ENCODE data around the gene EIF4B.
"Not testable (repeated sequence)": the region's sequence is repeated elsewhere in the genome, so short reads cannot be mapped to it uniquely, and the experiment has no call there.

The EIF4B gene

GRCh38 chr12:53005215-53005985 lies 856 bp upstream of the EIF4B start:
- Histone ChIP-seq H3K9ac (ENCODE audit: low read length) (peak overlapping the region; percentile 90), H3K4me1 (ENCODE audit: control insufficient read depth, low read depth, low read length) (peaks cover 33% of the 10 kb centered on the region), H3K36me3 (ENCODE audit: control insufficient read depth, low read depth, low read length) (peaks cover 29% of the 10 kb centered on the region), H3K4me3 (ENCODE audit: low read length) (peak overlapping the region; percentile 100), H3K9me3 (ENCODE audit: control insufficient read depth, low read depth, low read length) (no peaks in the 10 kb centered on the region), H3K27ac (ENCODE audit: low read length) (peak overlapping the region; percentile 87), H3K27me3 (ENCODE audit: control insufficient read depth, insufficient read depth, low read length) (no peaks in the 10 kb centered on the region)

GRCh38 chr12:53006810-53007309 lies 604 bp downstream of the EIF4B start:
- H3K4me1 ChIP-seq (ENCODE audit: control insufficient read depth, low read depth, low read length) = peaks cover 33% of the 10 kb centered on the region

GRCh38 chr12:53007343-53007742 lies 1.1 kb downstream of the EIF4B start:
- Histone ChIP-seq H3K9me3 (ENCODE audit: control insufficient read depth, low read depth, low read length) (no peaks in the 10 kb centered on the region), H3K4me1 (ENCODE audit: control insufficient read depth, low read depth, low read length) (peaks cover 33% of the 10 kb centered on the region), H3K27ac (ENCODE audit: low read length) (peak overlapping the region; percentile 100), H3K36me3 (ENCODE audit: control insufficient read depth, low read depth, low read length) (peaks cover 44% of the 10 kb centered on the region), H3K9ac (ENCODE audit: low read length) (peak overlapping the region; percentile 100), H3K27me3 (ENCODE audit: control insufficient read depth, insufficient read depth, low read length) (no peaks in the 10 kb centered on the region), H3K4me3 (ENCODE audit: low read length) (peak overlapping the region; percentile 100)

More at GRCh38 chr12:53006810-53007309, 604 bp downstream of the EIF4B start:
- peaks cover 43% of the 10 kb centered on the region for H3K36me3 ChIP-seq (ENCODE audit: control insufficient read depth, low read depth, low read length)
- H3K9ac ChIP-seq (ENCODE audit: low read length) = peak overlapping the region; percentile 100
- peak overlapping the region; percentile 100 for H3K4me3 ChIP-seq (ENCODE audit: low read length)
- no peaks in the 10 kb centered on the region for H3K27me3 ChIP-seq (ENCODE audit: control insufficient read depth, insufficient read depth, low read length)
- H3K9me3 ChIP-seq (ENCODE audit: control insufficient read depth, low read depth, low read length) = no peaks in the 10 kb centered on the region
- H3K27ac ChIP-seq (ENCODE audit: low read length) = peak overlapping the region; percentile 100

DNA sequence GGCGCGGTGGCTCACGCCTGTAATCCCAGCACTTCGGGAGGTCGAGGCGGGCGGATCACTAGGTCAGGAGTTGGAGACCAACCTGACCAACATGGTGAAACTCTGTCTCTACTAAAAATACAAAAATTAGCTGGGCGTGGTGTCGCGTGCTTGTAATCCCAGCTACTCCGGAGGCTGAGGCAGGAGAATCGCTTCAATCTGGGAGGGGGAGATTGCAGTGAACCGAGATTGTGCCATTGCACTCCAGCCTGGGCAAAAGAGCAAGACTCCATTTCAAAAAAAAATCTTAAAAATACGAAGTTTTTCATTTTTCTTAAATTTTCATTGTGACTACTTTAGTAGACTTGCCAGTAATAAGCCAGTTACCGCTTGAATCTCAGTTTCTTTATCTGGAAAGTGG lies 2.5 kb downstream of the EIF4B start:
- H3K27ac ChIP-seq (ENCODE audit: low read length); H3K9me3 ChIP-seq (ENCODE audit: control insufficient read depth, low read depth, low read length); H3K27me3 ChIP-seq (ENCODE audit: control insufficient read depth, insufficient read depth, low read length): not testable (repeated sequence)
- peak overlapping the region; percentile 100 for H3K9ac ChIP-seq (ENCODE audit: low read length)
- peaks cover 51% of the 10 kb centered on the region for H3K36me3 ChIP-seq (ENCODE audit: control insufficient read depth, low read depth, low read length)
- H3K4me1 ChIP-seq (ENCODE audit: control insufficient read depth, low read depth, low read length) = peaks cover 33% of the 10 kb centered on the region
- peak overlapping the region; percentile 100 for H3K4me3 ChIP-seq (ENCODE audit: low read length)

GRCh38 chr12:53010955-53011354 lies 4.7 kb downstream of the EIF4B start:
- no peak overlapping the region for H3K4me3 ChIP-seq (ENCODE audit: low read length)

GRCh38 chr12:53011889-53012288 lies 5.6 kb downstream of the EIF4B start:
- no peak overlapping the region for H3K9ac ChIP-seq (ENCODE audit: low read length)
- H3K4me1 ChIP-seq (ENCODE audit: control insufficient read depth, low read depth, low read length) = peaks cover 21% of the 10 kb centered on the region
- no peaks in the 10 kb centered on the region for H3K27me3 ChIP-seq (ENCODE audit: control insufficient read depth, insufficient read depth, low read length)
- no peak overlapping the region for H3K4me3 ChIP-seq (ENCODE audit: low read length)
- peaks cover 75% of the 10 kb centered on the region for H3K36me3 ChIP-seq (ENCODE audit: control insufficient read depth, low read depth, low read length)
- H3K27ac ChIP-seq (ENCODE audit: low read length) = no peak overlapping the region
- no peaks in the 10 kb centered on the region for H3K9me3 ChIP-seq (ENCODE audit: control insufficient read depth, low read depth, low read length)

More at GRCh38 chr12:53010955-53011354, 4.7 kb downstream of the EIF4B start:
- H3K4me1 ChIP-seq (ENCODE audit: control insufficient read depth, low read depth, low read length) = peaks cover 21% of the 10 kb centered on the region
- H3K27ac ChIP-seq (ENCODE audit: low read length) = peak overlapping the region; percentile 6
- no peaks in the 10 kb centered on the region for H3K27me3 ChIP-seq (ENCODE audit: control insufficient read depth, insufficient read depth, low read length)
- H3K36me3 ChIP-seq (ENCODE audit: control insufficient read depth, low read depth, low read length) = peaks cover 65% of the 10 kb centered on the region
- H3K9ac ChIP-seq (ENCODE audit: low read length) = no peak overlapping the region
- H3K9me3 ChIP-seq (ENCODE audit: control insufficient read depth, low read depth, low read length) = no peaks in the 10 kb centered on the region

GRCh38 chr12:53012928-53013327 lies 6.7 kb downstream of the EIF4B start:
- H3K4me1 ChIP-seq (ENCODE audit: control insufficient read depth, low read depth, low read length) = peaks cover 16% of the 10 kb centered on the region
- no peaks in the 10 kb centered on the region for H3K27me3 ChIP-seq (ENCODE audit: control insufficient read depth, insufficient read depth, low read length)
- no peaks in the 10 kb centered on the region for H3K9me3 ChIP-seq (ENCODE audit: control insufficient read depth, low read depth, low read length)
- H3K4me3 ChIP-seq (ENCODE audit: low read length) = no peak overlapping the region
- H3K9ac ChIP-seq (ENCODE audit: low read length) = no peak overlapping the region
- no peak overlapping the region for H3K27ac ChIP-seq (ENCODE audit: low read length)
- peaks cover 79% of the 10 kb centered on the region for H3K36me3 ChIP-seq (ENCODE audit: control insufficient read depth, low read depth, low read length)

- Histone ChIP-seq H3K36me3 (ENCODE audit: control insufficient read depth, low read depth, low read length) (peaks cover 79% of the 10 kb centered on the region), H3K27ac (ENCODE audit: low read length) (no peak overlapping the region), H3K27me3 (ENCODE audit: control insufficient read depth, insufficient read depth, low read length) (no peaks in the 10 kb centered on the region), H3K4me3 (ENCODE audit: low read length) (no peak overlapping the region), H3K9me3 (ENCODE audit: control insufficient read depth, low read depth, low read length) (no peaks in the 10 kb centered on the region), H3K4me1 (ENCODE audit: control insufficient read depth, low read depth, low read length) (peaks cover 5% of the 10 kb centered on the region), H3K9ac (ENCODE audit: low read length) (no peak overlapping the region)
Observed at GRCh38 chr12:53014709-53015108, 8.5 kb downstream of the EIF4B start.

DNA sequence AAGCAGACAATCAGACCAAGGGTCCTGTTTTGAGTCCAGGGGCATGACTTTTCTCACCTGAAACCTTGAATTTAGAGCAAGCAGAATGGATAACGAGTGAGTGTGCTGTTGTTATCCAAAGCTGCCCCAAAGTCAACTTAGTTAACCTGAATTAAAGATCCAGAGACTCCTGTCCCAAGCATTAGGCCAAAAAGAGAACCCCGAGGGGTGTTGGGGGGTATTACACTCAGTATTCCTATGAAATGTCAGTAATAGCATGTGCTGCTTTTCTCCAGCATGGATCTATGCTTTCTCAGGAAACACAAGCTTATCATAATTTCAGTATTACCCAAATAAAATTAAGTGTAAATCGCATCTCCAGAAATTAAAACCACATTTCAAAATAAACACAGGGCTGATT lies 19.0 kb downstream of the EIF4B start:
- Histone ChIP-seq H3K27me3 (ENCODE audit: control insufficient read depth, insufficient read depth, low read length) (no peaks in the 10 kb centered on the region), H3K4me1 (ENCODE audit: control insufficient read depth, low read depth, low read length) (no peaks in the 10 kb centered on the region), H3K4me3 (ENCODE audit: low read length) (no peak overlapping the region), H3K9me3 (ENCODE audit: control insufficient read depth, low read depth, low read length) (no peaks in the 10 kb centered on the region), H3K9ac (ENCODE audit: low read length) (no peak overlapping the region), H3K36me3 (ENCODE audit: control insufficient read depth, low read depth, low read length) (peaks cover 87% of the 10 kb centered on the region), H3K27ac (ENCODE audit: low read length) (no peak overlapping the region)

GRCh38 chr12:53027014-53027413 lies 20.8 kb downstream of the EIF4B start:
- H3K4me1 ChIP-seq (ENCODE audit: control insufficient read depth, low read depth, low read length); H3K27me3 ChIP-seq (ENCODE audit: control insufficient read depth, insufficient read depth, low read length); H3K27ac ChIP-seq (ENCODE audit: low read length); H3K9ac ChIP-seq (ENCODE audit: low read length); H3K9me3 ChIP-seq (ENCODE audit: control insufficient read depth, low read depth, low read length); H3K4me3 ChIP-seq (ENCODE audit: low read length): not testable (repeated sequence)
- peaks cover 86% of the 10 kb centered on the region for H3K36me3 ChIP-seq (ENCODE audit: control insufficient read depth, low read depth, low read length)

DNA sequence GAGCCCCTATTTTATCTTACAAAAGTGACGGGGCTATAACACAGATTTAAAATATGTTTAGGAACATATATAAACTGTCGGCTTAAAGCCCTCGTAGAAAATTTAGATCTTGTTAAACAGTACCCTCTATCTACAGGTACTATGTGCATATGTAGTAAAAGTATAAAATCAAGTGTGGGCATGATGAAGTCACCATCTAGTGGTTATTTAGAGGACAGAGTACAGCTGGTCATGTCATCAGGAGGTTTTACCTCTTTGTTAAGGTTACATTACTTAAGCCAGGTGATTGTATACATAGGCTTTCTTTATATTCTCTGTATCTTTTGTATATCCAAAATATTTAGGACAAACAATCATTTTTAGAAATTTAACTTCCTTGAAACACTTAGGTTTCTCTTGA lies 25.4 kb downstream of the EIF4B start:
- Histone ChIP-seq H3K27ac (ENCODE audit: low read length) (no peak overlapping the region), H3K27me3 (ENCODE audit: control insufficient read depth, insufficient read depth, low read length) (no peaks in the 10 kb centered on the region), H3K36me3 (ENCODE audit: control insufficient read depth, low read depth, low read length) (peaks cover 83% of the 10 kb centered on the region)

DNA sequence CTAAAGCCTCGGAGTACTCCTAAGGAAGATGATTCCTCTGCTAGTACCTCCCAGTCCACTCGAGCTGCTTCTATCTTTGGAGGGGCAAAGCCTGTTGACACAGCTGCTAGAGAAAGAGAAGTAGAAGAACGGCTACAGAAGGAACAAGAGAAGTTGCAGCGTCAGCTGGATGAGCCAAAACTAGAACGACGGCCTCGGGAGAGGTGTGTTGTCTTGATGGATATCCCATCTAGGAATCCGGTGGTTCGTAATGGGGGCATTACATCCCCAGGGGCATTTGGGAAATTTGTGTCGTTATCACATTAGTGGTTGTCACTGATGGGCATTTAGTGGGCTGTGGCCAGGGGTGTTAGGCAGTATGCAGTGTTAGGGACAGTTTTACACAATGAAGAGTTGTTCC lies 27.6 kb downstream of the EIF4B start:
- not testable (repeated sequence) for H3K9me3 ChIP-seq (ENCODE audit: control insufficient read depth, low read depth, low read length); H3K9ac ChIP-seq (ENCODE audit: low read length); H3K27me3 ChIP-seq (ENCODE audit: control insufficient read depth, insufficient read depth, low read length); H3K27ac ChIP-seq (ENCODE audit: low read length); H3K4me3 ChIP-seq (ENCODE audit: low read length); H3K4me1 ChIP-seq (ENCODE audit: control insufficient read depth, low read depth, low read length)
- H3K36me3 ChIP-seq (ENCODE audit: control insufficient read depth, low read depth, low read length) = peaks cover 83% of the 10 kb centered on the region

More for the DNA sequence above, 25.4 kb downstream of the EIF4B start:
- Histone ChIP-seq H3K4me3 (ENCODE audit: low read length) (no peak overlapping the region), H3K4me1 (ENCODE audit: control insufficient read depth, low read depth, low read length) (no peaks in the 10 kb centered on the region), H3K9me3 (ENCODE audit: control insufficient read depth, low read depth, low read length) (no peaks in the 10 kb centered on the region), H3K9ac (ENCODE audit: low read length) (no peak overlapping the region)
